Spinal cord (tissue), 10 donors: ENCODE measurements around the gene TMPRSS6. TPM values are rescaled to one million over a fixed set of nuclear protein-coding genes. Genes with fewer than 3 reads are reported as not detected.
A peak's percentile ranks its signal among the peaks of the same experiment; 100 is the strongest.

Experiments used
- DNase-seq, 6 donors: peaks; one replicate each; pipeline versions ENCODE4 v3.0.0 to v3.0.0-alpha.2; 2013 to 2015; ENCODE audit warnings: low spot score in 6 of 6, low read depth in 4 of 6
- H3K27ac ChIP-seq: one replicate; pipeline ENCODE4 v1.5.1; 2013; ENCODE audit warnings: low read depth, low read length, control low read depth
- H3K27me3 ChIP-seq: one replicate; pipeline ENCODE4 v1.6.1; 2013; ENCODE audit warnings: low read length; ENCODE audit not compliant: control insufficient read depth, insufficient read depth
- H3K36me3 ChIP-seq: one replicate; pipeline ENCODE4 v1.6.1; 2013; ENCODE audit warnings: low read length; ENCODE audit not compliant: control insufficient read depth, insufficient read depth
- H3K4me1 ChIP-seq: one replicate; pipeline ENCODE4 v1.6.1; 2013; ENCODE audit warnings: low read length; ENCODE audit not compliant: control insufficient read depth, insufficient read depth
- H3K4me3 ChIP-seq: one replicate; pipeline ENCODE4 v1.5.1; 2013; ENCODE audit warnings: low read depth, low read length, control low read depth
- H3K9me3 ChIP-seq: one replicate; pipeline ENCODE4 v1.6.1; 2013; ENCODE audit warnings: low read length; ENCODE audit not compliant: control insufficient read depth, insufficient read depth
- WGBS: methylation state at CpG from one replicate; pipeline ENCODE4 v1.1.5; 2013; ENCODE audit warnings: missing lambda C conversion rate; ENCODE audit not compliant: insufficient coverage; 5-methylcytosine and 5-hydroxymethylcytosine counted together
- polyA plus RNA-seq, 2 donors: library from polyadenylated mRNA; unstranded; fragments of 120-200 nt; gene quantifications; one replicate each; pipeline ENCODE4 v1.2.1, GENCODE V29; 2013; ENCODE audit not compliant: insufficient read length in 2 of 2
- total RNA-seq, 2 donors: library from RNA; depleted of rRNA in 1 of 2; stranded (reverse); fragments of 120-200 nt in 1 of 2; fragments of >200 nt in 1 of 2; gene quantifications; one replicate each; pipeline versions ENCODE4 v1.2.3 to v1.2.4, GENCODE V29; 2013 to 2014
- donor health status: healthy.

TMPRSS6 gene
- total and polyA plus RNA-seq, 4 donors, result 0.13 to 0.24 (median 0.17) TPM; not detected in 1

DNA sequence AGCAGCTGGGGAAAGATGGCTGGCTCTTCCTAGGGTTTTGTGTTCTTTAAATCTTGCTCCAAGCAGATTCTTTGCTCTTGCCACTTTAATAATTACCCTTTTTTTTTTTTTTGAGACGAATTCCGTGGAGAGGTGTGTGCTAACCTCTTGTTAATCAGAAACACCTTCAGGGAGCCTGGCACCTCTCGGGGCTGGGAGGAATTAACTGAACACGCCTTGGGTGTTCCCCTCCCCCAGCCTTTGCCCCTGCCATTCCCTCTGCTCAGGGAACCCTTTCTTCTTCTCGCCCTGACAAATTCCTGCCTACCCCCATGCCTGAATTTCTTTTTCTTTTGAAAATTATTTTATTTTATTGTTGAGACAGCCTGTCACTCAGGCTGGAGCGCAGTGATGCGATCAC, 17.5 kb downstream of the TMPRSS6 start:
- no peak overlapping the region for H3K4me3 ChIP-seq
- no peaks in the 10 kb centered on the region for H3K9me3 ChIP-seq
- no peak for DNase-seq
- H3K36me3 ChIP-seq, result no peaks in the 10 kb centered on the region
- peaks cover 2% of the 10 kb centered on the region for H3K4me1 ChIP-seq
- H3K27me3 ChIP-seq, result peaks cover 3% of the 10 kb centered on the region
- 100% methylated on average over 2 of the region's 7 CpGs for WGBS
- H3K27ac ChIP-seq, result no peak overlapping the region

DNA sequence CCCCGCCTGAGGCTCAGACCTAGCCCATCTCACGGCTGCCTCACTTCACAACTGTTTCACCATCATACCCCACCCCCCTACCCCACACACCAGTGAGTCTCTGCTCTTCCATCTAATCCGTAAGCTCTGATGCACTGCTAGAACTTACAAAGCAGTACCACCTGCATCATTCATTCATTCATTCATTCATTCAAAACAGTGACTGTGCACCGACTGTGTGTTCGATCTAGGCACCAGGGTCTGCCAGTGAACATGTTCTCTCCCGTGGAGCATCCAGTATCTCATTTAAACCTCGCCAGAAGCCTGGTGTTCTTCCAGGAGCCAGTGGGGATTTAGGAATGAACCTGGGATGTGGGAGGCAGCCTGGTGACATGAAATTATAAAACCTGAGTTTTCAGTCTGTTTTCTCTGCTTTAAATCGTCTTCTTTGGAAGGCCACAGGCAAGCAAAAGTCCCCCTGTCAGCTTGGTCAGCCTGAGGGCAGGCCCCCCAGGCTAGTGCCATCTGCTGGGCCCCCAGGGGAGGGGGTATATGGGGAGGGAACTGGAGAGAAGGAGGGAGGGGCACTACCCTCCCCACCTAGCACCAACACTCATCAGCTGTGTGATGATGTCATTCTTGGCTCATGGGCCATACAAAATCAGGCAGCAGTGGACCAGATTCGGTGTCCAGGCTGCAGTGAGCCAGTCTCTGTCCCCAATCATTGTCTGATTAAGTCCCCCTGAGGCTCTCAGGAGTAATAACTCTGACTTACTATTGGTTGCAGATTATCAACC, 18.4 kb downstream of the TMPRSS6 start:
- no peak overlapping the region for H3K27ac ChIP-seq
- peaks cover 2% of the 10 kb centered on the region for H3K4me1 ChIP-seq
- DNase-seq, result peak in 1 of 6 donors; percentile 9
- no peaks in the 10 kb centered on the region for H3K9me3 ChIP-seq
- peaks cover 2% of the 10 kb centered on the region for H3K27me3 ChIP-seq
- no peaks in the 10 kb centered on the region for H3K36me3 ChIP-seq
- WGBS, result 79% methylated on average over 9 of the region's 9 CpGs
- no peak overlapping the region for H3K4me3 ChIP-seq

DNA sequence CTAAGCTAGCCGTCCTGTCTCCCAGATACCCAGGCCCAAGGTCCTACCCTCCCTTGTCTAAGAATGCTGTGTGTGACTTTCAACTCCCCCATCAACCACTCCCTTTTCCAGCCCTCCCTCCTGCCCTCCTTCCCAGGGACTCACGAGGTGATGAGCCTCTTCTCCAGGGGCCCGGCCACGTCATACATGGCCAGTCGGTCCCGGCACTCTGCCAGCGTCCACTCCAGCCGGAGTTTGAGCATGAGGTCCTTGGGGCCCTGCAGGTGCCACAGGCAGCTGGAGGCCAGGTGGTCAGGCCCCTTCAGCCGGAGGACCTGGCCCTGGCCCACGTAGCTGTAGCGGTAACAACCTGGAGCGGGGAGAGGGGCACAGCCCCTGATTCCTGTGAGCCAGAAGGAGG, 20.1 kb downstream of the TMPRSS6 start:
- Histone ChIP-seq H3K4me1 (peaks cover 2% of the 10 kb centered on the region), H3K36me3 (no peaks in the 10 kb centered on the region), H3K4me3 (no peak overlapping the region), H3K27ac (no peak overlapping the region), H3K27me3 (no peaks in the 10 kb centered on the region), H3K9me3 (no peaks in the 10 kb centered on the region)
- 68% methylated on average over 11 of the region's 12 CpGs for WGBS
- no peak for DNase-seq

DNA sequence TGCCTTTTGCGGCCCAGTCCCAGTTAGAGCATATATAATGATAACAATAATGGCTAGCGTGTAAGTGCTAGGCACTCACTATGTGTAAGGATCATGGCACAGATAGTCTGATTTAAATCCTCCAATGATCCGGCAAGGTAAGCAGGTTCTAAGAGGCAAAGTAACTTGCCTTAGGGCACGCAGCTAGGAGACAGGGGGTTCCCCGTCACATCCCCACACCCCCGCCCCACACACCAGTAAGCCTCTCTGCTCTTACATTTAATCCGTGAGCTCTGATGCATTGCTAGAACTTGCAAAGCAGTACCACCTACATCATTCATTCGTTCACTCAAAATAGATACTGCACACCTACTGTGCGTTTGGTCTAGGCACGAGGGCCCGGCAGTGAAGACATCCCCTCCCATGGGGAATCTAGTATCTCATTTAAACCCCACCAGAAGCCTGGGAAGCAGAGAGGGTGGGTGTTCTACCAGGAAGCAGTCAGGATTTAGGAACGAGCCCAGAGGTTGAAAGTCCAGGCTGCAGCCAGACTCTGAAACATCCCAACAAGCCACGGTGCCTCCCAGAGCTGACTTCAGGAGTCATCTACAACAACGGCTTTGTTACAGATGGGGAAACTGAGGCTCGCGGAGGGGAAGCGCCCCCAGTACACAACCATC, 20.6 kb downstream of the TMPRSS6 start:
- no peaks in the 10 kb centered on the region for H3K27me3 ChIP-seq
- H3K36me3 ChIP-seq, result no peaks in the 10 kb centered on the region
- no peak for DNase-seq
- no peak overlapping the region for H3K4me3 ChIP-seq
- peaks cover 2% of the 10 kb centered on the region for H3K4me1 ChIP-seq
- no peak overlapping the region for H3K27ac ChIP-seq
- no peaks in the 10 kb centered on the region for H3K9me3 ChIP-seq
- WGBS, result 83% methylated on average over 12 of the region's 17 CpGs

GRCh38 chr22:37088108-37088605, 21.4 kb downstream of the TMPRSS6 start:
- Histone ChIP-seq H3K9me3 (no peaks in the 10 kb centered on the region), H3K36me3 (no peaks in the 10 kb centered on the region), H3K27ac (no peak overlapping the region), H3K27me3 (no peaks in the 10 kb centered on the region), H3K4me1 (peaks cover 2% of the 10 kb centered on the region), H3K4me3 (no peak overlapping the region)
- WGBS, result 44% methylated on average over 6 of the region's 6 CpGs
- no peak for DNase-seq

DNA sequence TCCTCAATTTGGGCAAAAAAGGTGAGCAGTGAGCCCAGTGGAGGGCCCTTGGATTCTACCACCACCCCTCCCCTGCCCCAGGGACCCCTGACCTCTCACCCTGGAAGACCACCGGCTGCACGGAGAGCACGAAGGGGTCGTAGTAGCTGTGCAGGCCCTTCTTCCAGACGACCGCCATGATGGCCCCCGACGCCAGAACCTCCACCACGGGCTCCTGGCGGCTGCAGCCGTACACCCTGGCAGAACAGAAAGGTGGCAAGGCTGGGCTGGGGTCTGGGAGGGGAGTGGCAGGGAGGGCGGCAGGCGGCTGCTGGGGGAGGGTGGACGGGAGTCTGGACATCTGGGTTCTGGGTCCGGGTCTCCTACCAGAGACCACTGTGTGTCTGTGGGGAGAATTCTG, 23.3 kb downstream of the TMPRSS6 start:
- no peaks in the 10 kb centered on the region for H3K4me1 ChIP-seq
- H3K9me3 ChIP-seq, result no peaks in the 10 kb centered on the region
- H3K4me3 ChIP-seq, result no peak overlapping the region
- H3K27ac ChIP-seq, result no peak overlapping the region
- DNase-seq, result no peak
- 81% methylated on average over 15 of the region's 15 CpGs for WGBS
- no peaks in the 10 kb centered on the region for H3K27me3 ChIP-seq
- no peaks in the 10 kb centered on the region for H3K36me3 ChIP-seq

- Histone ChIP-seq H3K4me1 (no peaks in the 10 kb centered on the region), H3K36me3 (no peaks in the 10 kb centered on the region), H3K27me3 (no peaks in the 10 kb centered on the region), H3K9me3 (no peaks in the 10 kb centered on the region), H3K27ac (no peak overlapping the region), H3K4me3 (no peak overlapping the region)
- WGBS, result 82% methylated on average over 8 of the region's 10 CpGs
- DNase-seq, result no peak
Observed at GRCh38 chr22:37084385-37084784, 25.1 kb downstream of the TMPRSS6 start.

DNA sequence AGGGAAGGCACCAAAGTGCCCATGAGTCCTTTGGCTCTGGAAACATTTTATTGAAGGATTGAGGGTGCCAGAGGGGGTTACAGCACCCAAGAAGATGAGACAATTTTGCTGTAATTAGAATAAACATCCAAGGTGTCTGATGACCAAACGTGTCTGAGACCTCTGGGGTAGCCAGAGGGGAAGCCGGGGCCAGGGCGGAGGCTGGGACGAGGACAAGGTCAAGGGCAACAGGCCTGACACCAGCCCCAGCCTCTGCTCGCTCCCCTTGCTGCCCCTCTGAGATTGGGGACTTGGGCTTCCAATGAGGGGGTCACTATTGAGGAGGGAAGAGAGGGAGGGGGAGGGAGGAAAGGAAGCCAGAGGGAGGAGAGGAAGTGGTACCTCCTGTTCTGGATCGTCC, 25.6 kb downstream of the TMPRSS6 start:
- 79% methylated on average over 6 of the region's 6 CpGs for WGBS
- no peaks in the 10 kb centered on the region for H3K27me3 ChIP-seq
- H3K4me1 ChIP-seq, result no peaks in the 10 kb centered on the region
- no peaks in the 10 kb centered on the region for H3K36me3 ChIP-seq
- H3K9me3 ChIP-seq, result no peaks in the 10 kb centered on the region
- no peak for DNase-seq
- no peak overlapping the region for H3K27ac ChIP-seq
- H3K4me3 ChIP-seq, result no peak overlapping the region

DNA sequence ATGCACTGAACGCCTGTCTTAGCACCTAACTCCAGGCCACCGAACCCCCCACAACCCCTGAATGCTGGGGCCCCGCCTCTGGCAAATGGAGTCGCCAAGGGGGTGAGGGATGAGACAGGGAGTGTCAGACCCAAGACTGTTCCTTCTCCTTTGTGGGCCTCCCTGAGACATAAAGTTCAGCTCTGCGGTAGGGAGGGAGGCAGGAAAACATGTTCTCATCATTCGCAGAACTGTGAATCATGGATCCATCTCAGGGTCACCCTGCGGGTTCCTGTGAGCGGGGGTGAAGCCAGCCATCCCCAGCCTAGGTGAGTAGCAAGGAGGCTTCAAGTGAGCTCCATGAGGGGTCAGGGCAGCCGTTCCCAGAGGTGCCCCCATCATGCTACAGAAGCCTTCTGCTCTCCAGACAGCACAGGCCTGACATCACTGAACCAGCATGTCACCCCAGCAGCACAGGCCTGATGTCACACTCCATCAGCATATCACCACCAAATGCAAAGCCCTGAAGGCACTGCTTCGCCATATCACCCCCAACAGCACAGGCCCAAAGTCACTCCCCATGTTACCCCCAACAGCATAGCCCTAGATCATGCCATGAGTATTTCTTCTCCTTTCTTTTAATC, 27.2 kb downstream of the TMPRSS6 start:
- no peak for DNase-seq
- H3K9me3 ChIP-seq, result no peaks in the 10 kb centered on the region
- H3K4me3 ChIP-seq, result no peak overlapping the region
- H3K36me3 ChIP-seq, result no peaks in the 10 kb centered on the region
- no peaks in the 10 kb centered on the region for H3K4me1 ChIP-seq
- 79% methylated on average over 4 of the region's 10 CpGs for WGBS
- H3K27me3 ChIP-seq, result peaks cover under 1% of the 10 kb centered on the region
- no peak overlapping the region for H3K27ac ChIP-seq
